Activated B cell treated with CpG ODN at 0.5 μM for 24 hours (primary cell): ENCODE measurements around the gene HUS1. TPM values are rescaled to one million over a fixed set of nuclear protein-coding genes. Genes with fewer than 3 reads are reported as not detected.
"Not testable (repeated sequence)": the region's sequence is repeated elsewhere in the genome, so short reads cannot be mapped to it uniquely, and the experiment has no call there.

Experiments
- ATAC-seq: fragments of 200-7000 bp; cut with Tn5 transposase; one replicate; pipeline ENCODE4 v1.10.0; 2021; ENCODE audit warnings: low read depth, mild to moderate bottlenecking, moderate library complexity
- CTCF ChIA-PET: fragments of 350-600 bp; sonication (Branson Sonifier 250); formaldehyde crosslinking; loops from one replicate; lab custom pipeline; 2021; ENCODE audit warnings: antibody characterized with exemption; lab: Charles Lee
- POLR2A ChIA-PET: fragments of 350-600 bp; sonication (Branson Sonifier 250); formaldehyde crosslinking; loops from one replicate; lab custom pipeline; 2021; ENCODE audit warnings: antibody characterized with exemption; lab: Charles Lee
- DNase-seq: peaks from one replicate; pipeline ENCODE4 v3.0.0; 2022
- H3K27ac Mint-ChIP-seq: one replicate; pipeline ENCODE4 v1.8.0; 2020; ENCODE audit warnings: mixed read lengths
- H3K27me3 Mint-ChIP-seq: one replicate; pipeline ENCODE4 v1.8.0; 2021; ENCODE audit warnings: mixed read lengths
- H3K36me3 Mint-ChIP-seq: one replicate; pipeline ENCODE4 v1.8.0; 2021; ENCODE audit warnings: low read depth, mixed read lengths
- H3K4me1 Mint-ChIP-seq: one replicate; pipeline ENCODE4 v1.8.0; 2021; ENCODE audit warnings: mixed read lengths
- H3K4me3 Mint-ChIP-seq: one replicate; pipeline ENCODE4 v1.8.0; 2020; ENCODE audit warnings: mild to moderate bottlenecking, mixed read lengths
- H3K9me3 Mint-ChIP-seq: one replicate; pipeline ENCODE4 v1.8.0; 2020; ENCODE audit warnings: mixed read lengths
- CTCF ChIP-seq: fragments of 200-600 bp; IDR thresholded peaks from one replicate; pipeline ENCODE4 v1.8.0; 2022; ENCODE audit warnings: antibody characterized with exemption, mild to moderate bottlenecking
- intact Hi-C: fragments of 100-400 bp; cut with micrococcal nuclease; formaldehyde crosslinking; loops from one replicate; pipeline ENCODE4 v1.15.1; 2024
- total RNA-seq: library from RNA; stranded (reverse); gene quantifications from 2 replicates; pipeline ENCODE4 v1.2.3, GENCODE V29; 2022

HUS1 gene
- total RNA-seq, 1 donor from 2014 or later = 42.5 TPM

GRCh38 chr7:47943676-47944474 lies 35.5 kb downstream of the HUS1 start:
- DNase-seq (no peak), ATAC-seq (no peak)
- Mint-ChIP-seq H3K9me3 (no peaks in the 10 kb centered on the region), H3K27me3 (peaks cover 3% of the 10 kb centered on the region), H3K36me3 (no peaks in the 10 kb centered on the region), H3K4me1 (peaks cover 3% of the 10 kb centered on the region), H3K27ac (no peak overlapping the region), H3K4me3 (no peak overlapping the region)
- intact Hi-C loops = loop anchor here (10.0 kb wide), 1 partner anchor 1911 kb away; no protein-coding TSS in a partner anchor
- CTCF ChIA-PET = interaction anchor here (1.0 to 2.6 kb wide), 13 partner anchors 15 to 678 kb away, joined by 3 to 71 read pairs (median 7); no protein-coding TSS in a partner anchor
- TF ChIP-seq CTCF = no peak
- POLR2A ChIA-PET = no interaction called here

- H3K36me3 Mint-ChIP-seq, H3K27me3 Mint-ChIP-seq, POLR2A ChIA-PET, ATAC-seq, CTCF ChIA-PET, DNase-seq, H3K27ac Mint-ChIP-seq, H3K4me3 Mint-ChIP-seq, H3K9me3 Mint-ChIP-seq: not testable (repeated sequence)
- H3K4me1 Mint-ChIP-seq = peaks cover 15% of the 10 kb centered on the region
- intact Hi-C loops = loop anchor here (10.0 kb wide), 1 partner anchor 1912 kb away; no protein-coding TSS in a partner anchor
Measured at GRCh38 chr7:47942651-47943050, 36.8 kb downstream of the HUS1 start.

DNA sequence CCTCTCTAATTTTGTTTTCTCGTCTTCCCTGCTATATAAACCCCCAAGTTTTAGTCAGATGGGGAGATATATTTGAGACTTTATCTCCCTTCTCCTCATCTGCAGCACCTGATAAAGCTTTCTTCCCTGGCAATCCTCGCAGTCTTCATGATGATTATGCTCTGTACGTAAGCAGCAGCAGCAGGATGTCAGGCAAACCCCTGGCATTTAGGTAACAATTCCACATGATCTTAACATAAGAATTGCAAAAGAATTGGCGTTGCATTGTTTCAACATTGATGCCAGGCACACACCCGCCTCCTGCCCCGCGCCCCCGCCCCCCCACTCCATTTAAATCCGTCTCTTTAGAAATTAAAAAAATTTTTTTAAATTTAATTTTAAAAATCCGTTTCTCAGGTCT lies 37.3 kb downstream of the HUS1 start:
- TF ChIP-seq CTCF = no peak
- no peak overlapping the region for H3K27ac Mint-ChIP-seq
- DNase-seq = no peak
- H3K4me3 Mint-ChIP-seq = no peak overlapping the region
- no peaks in the 10 kb centered on the region for H3K9me3 Mint-ChIP-seq
- CTCF ChIA-PET = no interaction called here
- no peaks in the 10 kb centered on the region for H3K36me3 Mint-ChIP-seq
- intact Hi-C loops = loop anchor here (10.0 kb wide), 1 partner anchor 1913 kb away; no protein-coding TSS in a partner anchor
- H3K27me3 Mint-ChIP-seq = peaks cover 3% of the 10 kb centered on the region
- POLR2A ChIA-PET = no interaction called here
- peaks cover 20% of the 10 kb centered on the region for H3K4me1 Mint-ChIP-seq
- no peak for ATAC-seq

- ATAC-seq (no peak), DNase-seq (no peak)
- ChIA-PET CTCF (no interaction called here), POLR2A (interaction anchor here (0.9 kb wide), 1 partner anchor 12 kb away, joined by 3 read pairs; no protein-coding TSS in a partner anchor)
- peaks cover 3% of the 10 kb centered on the region for H3K27me3 Mint-ChIP-seq
- no peak overlapping the region for H3K4me3 Mint-ChIP-seq
- H3K27ac Mint-ChIP-seq = no peak overlapping the region
- H3K4me1 Mint-ChIP-seq = peaks cover 28% of the 10 kb centered on the region
- intact Hi-C loops = loop anchor here (10.0 kb wide), 1 partner anchor 1914 kb away; no protein-coding TSS in a partner anchor
- no peak for TF ChIP-seq CTCF
- H3K9me3 Mint-ChIP-seq = no peaks in the 10 kb centered on the region
- no peaks in the 10 kb centered on the region for H3K36me3 Mint-ChIP-seq
Measured at GRCh38 chr7:47941136-47941844, 38.1 kb downstream of the HUS1 start.

DNA sequence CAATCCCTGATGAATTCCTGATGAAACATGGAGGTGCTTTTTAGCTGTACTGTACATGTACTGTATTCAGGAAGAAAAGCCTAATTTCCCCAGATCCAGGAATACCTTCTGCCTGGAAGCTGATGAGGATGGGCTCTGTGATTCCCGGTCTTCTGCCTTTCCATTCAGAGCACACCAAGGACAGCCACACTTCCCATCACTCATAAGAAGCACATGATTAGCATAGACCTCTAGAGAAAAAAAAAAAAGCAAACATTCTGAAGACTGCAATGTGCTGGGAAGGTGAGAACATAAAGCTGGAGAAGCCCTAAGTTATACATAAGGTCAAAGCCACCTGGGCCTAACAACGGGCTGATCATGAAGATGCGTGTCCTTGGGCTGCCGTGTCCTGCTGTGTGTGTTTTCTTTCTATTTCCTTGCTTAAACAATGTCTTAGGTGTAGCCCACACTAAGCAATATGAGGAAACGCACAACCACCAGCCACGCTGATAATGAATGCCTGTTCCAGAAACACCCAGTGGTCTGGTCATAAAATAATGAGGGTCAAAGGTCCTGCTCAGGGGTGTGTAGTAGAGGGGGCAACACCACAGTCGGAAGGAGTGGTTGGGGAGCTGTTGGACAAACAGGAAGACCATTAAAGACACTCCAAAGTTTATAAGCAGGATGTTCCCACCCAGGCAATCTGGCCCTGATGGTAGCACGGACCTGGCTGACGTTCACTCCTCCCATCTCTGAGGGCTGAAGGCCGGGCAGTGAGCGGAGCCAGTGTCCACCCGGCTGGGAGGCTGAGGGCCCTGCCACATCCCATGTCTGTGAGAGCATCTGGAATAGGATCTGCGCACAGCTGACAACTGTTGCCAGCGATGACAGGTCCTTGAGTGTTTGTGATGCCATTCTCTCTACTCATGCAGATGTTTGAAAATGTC lies 39.1 kb downstream of the HUS1 start:
- Mint-ChIP-seq H3K36me3 (no peaks in the 10 kb centered on the region), H3K27me3 (peaks cover 3% of the 10 kb centered on the region), H3K27ac (no peak overlapping the region), H3K4me3 (no peak overlapping the region), H3K4me1 (peaks cover 35% of the 10 kb centered on the region), H3K9me3 (no peaks in the 10 kb centered on the region)
- intact Hi-C loops = loop anchor here (10.0 kb wide), 1 partner anchor 1914 kb away; no protein-coding TSS in a partner anchor
- CTCF ChIA-PET = interaction anchor here (1.6 to 3.0 kb wide), 3 partner anchors 121 to 674 kb away, joined by 4 to 19 read pairs (median 15); no protein-coding TSS in a partner anchor
- POLR2A ChIA-PET = interaction anchor here (0.6 to 3.0 kb wide), 3 partner anchors 11 to 148 kb away, joined by 3 to 9 read pairs (median 3); partner anchors contain the start of gene UPP1
- no peak for TF ChIP-seq CTCF
- no peak for ATAC-seq
- DNase-seq = no peak
